Neural cell (in vitro differentiated cells): Measurements from ENCODE around the gene SLC25A13. TPM values are rescaled to one million over a fixed set of nuclear protein-coding genes. Genes with fewer than 3 reads are reported as not detected.
A peak's percentile ranks its signal among the peaks of the same experiment; 100 is the strongest.
"Not testable (repeated sequence)": the region's sequence is repeated elsewhere in the genome, so short reads cannot be mapped to it uniquely, and the experiment has no call there.

Source experiments
- H2AFZ ChIP-seq: fragments of 200-600, 300-800 bp; sonication (generic), shearing (Covaris generic); 2 replicates; pipeline ENCODE4 v1.6.0; 2014; ENCODE audit warnings: low read depth, mild to moderate bottlenecking, antibody characterized with exemption, low read length, moderate library complexity
- H3F3A ChIP-seq: fragments of 200-600 bp; shearing (Covaris generic); 2 replicates; pipeline ENCODE4 v1.6.1; 2016; ENCODE audit warnings: mild to moderate bottlenecking, moderate library complexity, mixed read lengths, antibody characterized with exemption, low read length; ENCODE audit not compliant: insufficient read depth, poor library complexity, severe bottlenecking
- H3K27ac ChIP-seq: fragments of 200-600, 300-800 bp; sonication (generic), shearing (Covaris generic); 2 replicates; pipeline ENCODE4 v1.5.1; 2014; ENCODE audit warnings: mild to moderate bottlenecking, low read length, moderate library complexity
- H3K27me3 ChIP-seq: fragments of 300-800, 200-600 bp; sonication (generic), shearing (Covaris generic); 2 replicates; pipeline ENCODE4 v1.6.0; 2014; ENCODE audit warnings: mild to moderate bottlenecking, low read depth, low read length, moderate library complexity; ENCODE audit not compliant: insufficient read depth
- H3K36me3 ChIP-seq: fragments of 300-800, 200-600 bp; sonication (generic), shearing (Covaris generic); 2 replicates; pipeline ENCODE4 v1.5.1; 2014; ENCODE audit warnings: mild to moderate bottlenecking, antibody characterized with exemption, low read length, moderate library complexity; ENCODE audit not compliant: insufficient read depth
- H3K4me2 ChIP-seq: fragments of 300-800, 200-600 bp; sonication (generic), shearing (Covaris generic); 2 replicates; pipeline ENCODE4 v1.6.0; 2014; ENCODE audit warnings: mild to moderate bottlenecking, low read length
- H3K4me3 ChIP-seq: fragments of 300-800, 200-600 bp; sonication (generic), shearing (Covaris generic); 2 replicates; pipeline ENCODE4 v1.5.1; 2014; ENCODE audit warnings: mild to moderate bottlenecking, low read length, moderate library complexity
- H3K79me2 ChIP-seq: fragments of 200-600 bp; shearing (Covaris generic); replicated peaks from 2 replicates; pipeline ENCODE4 v1.6.0; 2014; ENCODE audit warnings: mild to moderate bottlenecking, low read length, moderate library complexity; ENCODE audit not compliant: insufficient read depth
- H3K9ac ChIP-seq: fragments of 300-800, 200-600 bp; sonication (generic), shearing (Covaris generic); 2 replicates; pipeline ENCODE4 v1.6.1; 2016; ENCODE audit warnings: mild to moderate bottlenecking, low read length, mixed read lengths
- H3K9me2 ChIP-seq: fragments of 200-600 bp; shearing (Covaris generic); 2 replicates; pipeline ENCODE4 v1.6.1; 2016; ENCODE audit warnings: mild to moderate bottlenecking, low read length, mixed read lengths; ENCODE audit not compliant: insufficient read depth
- H3K9me3 ChIP-seq: fragments of 200-600, 300-800 bp; sonication (generic), shearing (Covaris generic); 2 replicates; pipeline ENCODE4 v1.6.1; 2016; ENCODE audit warnings: mild to moderate bottlenecking, mixed run types, low read length, moderate library complexity, mixed read lengths
- H4K20me1 ChIP-seq: fragments of 200-600 bp; shearing (Covaris generic); 2 replicates; pipeline ENCODE4 v1.6.1; 2016; ENCODE audit warnings: mild to moderate bottlenecking, mixed run types; ENCODE audit not compliant: insufficient read depth
- EP300 ChIP-seq: fragments of 450-650 bp; conservative IDR thresholded peaks from 2 replicates; pipeline ENCODE4 v1.6.1; 2014; ENCODE audit warnings: antibody characterized with exemption, mild to moderate bottlenecking, moderate library complexity; ENCODE audit not compliant: poor library complexity, severe bottlenecking
- MXI1 ChIP-seq: fragments of 450-650 bp; conservative IDR thresholded peaks from 2 replicates; pipeline ENCODE4 v1.6.1; 2014; ENCODE audit warnings: antibody characterized with exemption, mild to moderate bottlenecking; ENCODE audit not compliant: poor library complexity, severe bottlenecking
- POLR2AphosphoS5 ChIP-seq: IDR thresholded peaks from 2 replicates; pipeline ENCODE4 v1.6.1; 2012
- RAD21 ChIP-seq: fragments of 450-650 bp; conservative IDR thresholded peaks from 2 replicates; pipeline ENCODE4 v1.6.1; 2014; ENCODE audit warnings: antibody characterized with exemption, mild to moderate bottlenecking, moderate library complexity
- REST ChIP-seq: IDR thresholded peaks from 2 replicates; pipeline ENCODE4 v1.6.1; 2012; ENCODE audit warnings: borderline replicate concordance
- SMC3 ChIP-seq: fragments of 450-650 bp; conservative IDR thresholded peaks from 2 replicates; pipeline ENCODE4 v1.6.1; 2014; ENCODE audit warnings: antibody characterized with exemption, mild to moderate bottlenecking, moderate library complexity; ENCODE audit not compliant: poor library complexity
- TAF1 ChIP-seq: IDR thresholded peaks from 2 replicates; pipeline ENCODE4 v1.6.1; 2012; ENCODE audit warnings: low read depth
- polyA minus RNA-seq: library from RNA; depleted of rRNA, polyadenylated mRNA; stranded (reverse); fragments of >200 nt; gene quantifications from 2 replicates; pipeline ENCODE4 v1.2.3, GENCODE V29; 2014
- polyA plus RNA-seq: library from polyadenylated mRNA; depleted of rRNA; stranded (reverse); fragments of >200 nt; gene quantifications from 2 replicates; pipeline ENCODE4 v1.2.3, GENCODE V29; 2014

The SLC25A13 gene, protein sequence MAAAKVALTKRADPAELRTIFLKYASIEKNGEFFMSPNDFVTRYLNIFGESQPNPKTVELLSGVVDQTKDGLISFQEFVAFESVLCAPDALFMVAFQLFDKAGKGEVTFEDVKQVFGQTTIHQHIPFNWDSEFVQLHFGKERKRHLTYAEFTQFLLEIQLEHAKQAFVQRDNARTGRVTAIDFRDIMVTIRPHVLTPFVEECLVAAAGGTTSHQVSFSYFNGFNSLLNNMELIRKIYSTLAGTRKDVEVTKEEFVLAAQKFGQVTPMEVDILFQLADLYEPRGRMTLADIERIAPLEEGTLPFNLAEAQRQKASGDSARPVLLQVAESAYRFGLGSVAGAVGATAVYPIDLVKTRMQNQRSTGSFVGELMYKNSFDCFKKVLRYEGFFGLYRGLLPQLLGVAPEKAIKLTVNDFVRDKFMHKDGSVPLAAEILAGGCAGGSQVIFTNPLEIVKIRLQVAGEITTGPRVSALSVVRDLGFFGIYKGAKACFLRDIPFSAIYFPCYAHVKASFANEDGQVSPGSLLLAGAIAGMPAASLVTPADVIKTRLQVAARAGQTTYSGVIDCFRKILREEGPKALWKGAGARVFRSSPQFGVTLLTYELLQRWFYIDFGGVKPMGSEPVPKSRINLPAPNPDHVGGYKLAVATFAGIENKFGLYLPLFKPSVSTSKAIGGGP
- 20.2 and 23.7 TPM in 2 replicates for polyA plus RNA-seq
- 25.6 and 26.7 TPM in 2 replicates for polyA minus RNA-seq

- Histone ChIP-seq H3K4me2 (peak within 1 kb of the TSS; percentile 76), H4K20me1 (no peaks in the 10 kb centered on the region), H3K4me3 (peak within 1 kb of the TSS; percentile 98), H2AFZ (peak within 1 kb of the TSS; percentile 93), H3K9ac (peak within 1 kb of the TSS; percentile 77), H3K27ac (peak within 1 kb of the TSS; percentile 39), H3K27me3 (no peaks in the 10 kb centered on the region), H3K36me3 (no peaks in the 10 kb centered on the region), H3K9me3 (no peaks in the 10 kb centered on the region), H3K9me2 (no peaks in the 10 kb centered on the region), H3F3A (no peaks in the 10 kb centered on the region), H3K79me2 (peaks cover 40% of the 10 kb centered on the region)
- TF ChIP-seq REST (no peak), MXI1 (peak; percentile 91), SMC3 (peak; percentile 59), TAF1 (no peak), RAD21 (peak; percentile 43), POLR2AphosphoS5 (peak; percentile 23), EP300 (no peak)
Observed at GRCh38 chr7:96321658-96322372, at the start of gene SLC25A13. SLC25A13 (minus strand) TSS chr7:96322098; CDS start chr7:96321956, 142 bp downstream.

DNA sequence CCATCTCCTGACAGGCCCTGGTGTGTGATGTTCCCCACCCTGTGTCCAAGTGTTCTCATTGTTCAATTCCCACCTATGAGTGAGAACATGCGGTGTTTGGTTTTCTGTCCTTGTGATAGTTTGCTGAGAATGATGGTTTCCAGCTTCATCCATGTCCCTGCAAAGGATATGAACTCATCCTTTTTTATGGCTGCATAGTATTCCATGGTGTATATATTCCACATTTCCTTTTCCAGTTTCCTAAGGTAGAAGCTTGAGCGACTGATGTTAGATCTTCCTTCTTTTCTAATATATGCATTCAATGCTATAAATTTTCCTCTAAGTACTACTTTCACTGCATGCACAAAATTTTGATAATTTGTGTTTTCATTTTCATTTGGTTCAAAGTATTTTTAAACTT lies 44.0 kb upstream of the SLC25A13 start:
- not testable (repeated sequence) for H3K79me2 ChIP-seq, H3K9me2 ChIP-seq, H3K27ac ChIP-seq, H4K20me1 ChIP-seq, H3K36me3 ChIP-seq, H3K4me2 ChIP-seq, H3K9ac ChIP-seq, H3K27me3 ChIP-seq, H3K4me3 ChIP-seq, H3F3A ChIP-seq, H3K9me3 ChIP-seq, H2AFZ ChIP-seq
